Caco-2 (cell line): Measurements from ENCODE around the gene CENPP. TPM values are rescaled to one million over a fixed set of nuclear protein-coding genes. Genes with fewer than 3 reads are reported as not detected.

Source experiments
- BruUV-seq: library from RNA; stranded (reverse); fragments of 400-500 nt; replicated peaks from 2 replicates; lab custom pipeline; 2021; lab: Mats Ljungman, UMichigan
- CTCF ChIA-PET: fragments of 300-600 bp; sonication (Branson Sonifier 250); formaldehyde crosslinking; loops from one replicate; lab custom pipeline; 2022; ENCODE audit warnings: antibody characterized with exemption; lab: Charles Lee
- POLR2A ChIA-PET: fragments of 300-600 bp; sonication (Branson Sonifier 250); formaldehyde crosslinking; loops from one replicate; lab custom pipeline; 2022; ENCODE audit warnings: antibody characterized with exemption; lab: Charles Lee
- DNase-seq, 2 experiments: peaks; one replicate each; pipeline versions ENCODE4 v3.0.0 to v3.0.0-alpha.2; 2020 to 2022
- H3K27me3 ChIP-seq: replicated peaks from 2 replicates; pipeline ENCODE4 v1.6.0; 2011; ENCODE audit warnings: low read length; ENCODE audit not compliant: control insufficient read depth, insufficient read depth
- H3K36me3 ChIP-seq: 2 replicates; pipeline ENCODE4 v1.5.1; 2011; ENCODE audit warnings: low read length; ENCODE audit not compliant: control insufficient read depth, insufficient read depth
- H3K4me1 ChIP-seq: fragments of 250-450 bp; sonication (Bioruptor Pico); 2 replicates; pipeline ENCODE4 v1.5.1; 2020; ENCODE audit warnings: mild to moderate bottlenecking
- H3K4me3 ChIP-seq: 2 replicates; pipeline ENCODE4 v1.5.1; 2011; ENCODE audit warnings: low read depth, mild to moderate bottlenecking, control low read depth, low read length
- H3K9me3 ChIP-seq: fragments of 250-450 bp; sonication (Bioruptor Pico); 2 replicates; pipeline ENCODE4 v1.5.1; 2020; ENCODE audit warnings: mild to moderate bottlenecking, moderate library complexity
- H3K27ac Mint-ChIP-seq: one replicate; pipeline ENCODE4 v1.8.0; 2022; ENCODE audit warnings: mixed read lengths; ENCODE audit not compliant: unreplicated experiment
- H3K27me3 Mint-ChIP-seq: one replicate; pipeline ENCODE4 v1.8.0; 2022; ENCODE audit warnings: mixed read lengths; ENCODE audit not compliant: insufficient read depth, unreplicated experiment
- H3K36me3 Mint-ChIP-seq: one replicate; pipeline ENCODE4 v1.8.0; 2022; ENCODE audit warnings: mild to moderate bottlenecking, mixed read lengths; ENCODE audit not compliant: insufficient read depth, unreplicated experiment
- H3K4me1 Mint-ChIP-seq: one replicate; pipeline ENCODE4 v1.8.0; 2022; ENCODE audit warnings: low read depth, mixed read lengths; ENCODE audit not compliant: unreplicated experiment
- H3K4me3 Mint-ChIP-seq: one replicate; pipeline ENCODE4 v1.8.0; 2022; ENCODE audit warnings: mild to moderate bottlenecking, moderate library complexity, mixed read lengths; ENCODE audit not compliant: unreplicated experiment
- H3K9me3 Mint-ChIP-seq: one replicate; pipeline ENCODE4 v1.8.0; 2022; ENCODE audit warnings: mixed read lengths; ENCODE audit not compliant: unreplicated experiment
- CTCF ChIP-seq, 2 experiments: fragments of 200-600 bp in 1 of 2; IDR thresholded peaks; 1 replicate in 1 of 2; 2 replicates in 1 of 2; pipeline versions ENCODE4 v1.5.1 to v1.8.0; 2011 to 2022; ENCODE audit warnings: antibody characterized with exemption in 1 of 2, control low read depth in 1 of 2, inconsistent platforms in 1 of 2, low read depth in 1 of 2, low read length in 1 of 2, mild to moderate bottlenecking in 1 of 2, moderate library complexity in 1 of 2; ENCODE audit not compliant: insufficient read depth in 1 of 2, severe bottlenecking in 1 of 2, unreplicated experiment in 1 of 2
- intact Hi-C: fragments of 100-400 bp; cut with micrococcal nuclease; formaldehyde crosslinking; loops from one replicate; pipeline ENCODE4 v1.10.0; 2022; ENCODE audit not compliant: unreplicated experiment
- total RNA-seq: library from RNA; stranded (reverse); gene quantifications from 2 replicates; pipeline ENCODE4 v1.2.3, GENCODE V29; 2022

Gene CENPP
- total RNA-seq, 1 experiment from 2014 or later, result 7.6 TPM

GRCh38 chr9:92342825-92343488, 17.2 kb downstream of the CENPP start:
- Mint-ChIP-seq H3K27ac (no peak overlapping the region), H3K9me3 (no peaks in the 10 kb centered on the region), H3K4me3 (no peak overlapping the region), H3K4me1 (no peaks in the 10 kb centered on the region), H3K27me3 (no peaks in the 10 kb centered on the region), H3K36me3 (no peaks in the 10 kb centered on the region)
- intact Hi-C loops, result no loop called here
- no peak for DNase-seq
- POLR2A ChIA-PET, result no interaction called here
- Histone ChIP-seq H3K9me3 (no peaks in the 10 kb centered on the region), H3K36me3 (no peaks in the 10 kb centered on the region), H3K4me1 (no peaks in the 10 kb centered on the region), H3K27me3 (no peaks in the 10 kb centered on the region), H3K4me3 (no peak overlapping the region)
- no TSS peak for BruUV-seq
- no peak for TF ChIP-seq CTCF (IDR thresholded peaks at IDR 0.05; ENCODE audit: insufficient read depth in 1 of 2, low read depth in 1 of 2, low read length in 1 of 2, severe bottlenecking in 1 of 2, unreplicated experiment in 1 of 2)
- CTCF ChIA-PET, result no interaction called here

GRCh38 chr9:92345582-92345981, 19.8 kb downstream of the CENPP start:
- Mint-ChIP-seq H3K27ac (no peak overlapping the region), H3K27me3 (no peaks in the 10 kb centered on the region), H3K4me3 (no peak overlapping the region), H3K9me3 (no peaks in the 10 kb centered on the region), H3K36me3 (no peaks in the 10 kb centered on the region), H3K4me1 (no peaks in the 10 kb centered on the region)
- H3K36me3 ChIP-seq, result no peaks in the 10 kb centered on the region
- DNase-seq, result no peak
- H3K4me3 ChIP-seq, result no peak overlapping the region
- no peaks in the 10 kb centered on the region for H3K27me3 ChIP-seq
- no peaks in the 10 kb centered on the region for H3K9me3 ChIP-seq
- POLR2A ChIA-PET, result no interaction called here
- intact Hi-C loops, result no loop called here
- no peak for TF ChIP-seq CTCF (IDR thresholded peaks at IDR 0.05; ENCODE audit: insufficient read depth in 1 of 2, low read depth in 1 of 2, low read length in 1 of 2, severe bottlenecking in 1 of 2, unreplicated experiment in 1 of 2)
- CTCF ChIA-PET, result no interaction called here
- no TSS peak for BruUV-seq
- H3K4me1 ChIP-seq, result no peaks in the 10 kb centered on the region

GRCh38 chr9:92349771-92350739, 24.3 kb downstream of the CENPP start:
- ChIA-PET CTCF (no interaction called here), POLR2A (no interaction called here)
- Mint-ChIP-seq H3K27ac (no peak overlapping the region), H3K36me3 (no peaks in the 10 kb centered on the region), H3K4me1 (no peaks in the 10 kb centered on the region), H3K4me3 (no peak overlapping the region), H3K9me3 (peaks cover 7% of the 10 kb centered on the region), H3K27me3 (no peaks in the 10 kb centered on the region)
- Histone ChIP-seq H3K36me3 (no peaks in the 10 kb centered on the region), H3K4me3 (no peak overlapping the region), H3K27me3 (no peaks in the 10 kb centered on the region), H3K9me3 (no peaks in the 10 kb centered on the region), H3K4me1 (no peaks in the 10 kb centered on the region)
- DNase-seq, result no peak
- intact Hi-C loops, result no loop called here
- TF ChIP-seq CTCF (IDR thresholded peaks at IDR 0.05; ENCODE audit: insufficient read depth in 1 of 2, low read depth in 1 of 2, low read length in 1 of 2, severe bottlenecking in 1 of 2, unreplicated experiment in 1 of 2), result no peak
- no TSS peak for BruUV-seq
